ENCODE results near the gene HSPB6. TPM values are rescaled to one million over a fixed set of nuclear protein-coding genes. Genes with fewer than 3 reads are reported as not detected.

The HSPB6 gene
- total RNA-seq, 2 donors from 2014 or later, result 78.6 to 130 TPM

DNA sequence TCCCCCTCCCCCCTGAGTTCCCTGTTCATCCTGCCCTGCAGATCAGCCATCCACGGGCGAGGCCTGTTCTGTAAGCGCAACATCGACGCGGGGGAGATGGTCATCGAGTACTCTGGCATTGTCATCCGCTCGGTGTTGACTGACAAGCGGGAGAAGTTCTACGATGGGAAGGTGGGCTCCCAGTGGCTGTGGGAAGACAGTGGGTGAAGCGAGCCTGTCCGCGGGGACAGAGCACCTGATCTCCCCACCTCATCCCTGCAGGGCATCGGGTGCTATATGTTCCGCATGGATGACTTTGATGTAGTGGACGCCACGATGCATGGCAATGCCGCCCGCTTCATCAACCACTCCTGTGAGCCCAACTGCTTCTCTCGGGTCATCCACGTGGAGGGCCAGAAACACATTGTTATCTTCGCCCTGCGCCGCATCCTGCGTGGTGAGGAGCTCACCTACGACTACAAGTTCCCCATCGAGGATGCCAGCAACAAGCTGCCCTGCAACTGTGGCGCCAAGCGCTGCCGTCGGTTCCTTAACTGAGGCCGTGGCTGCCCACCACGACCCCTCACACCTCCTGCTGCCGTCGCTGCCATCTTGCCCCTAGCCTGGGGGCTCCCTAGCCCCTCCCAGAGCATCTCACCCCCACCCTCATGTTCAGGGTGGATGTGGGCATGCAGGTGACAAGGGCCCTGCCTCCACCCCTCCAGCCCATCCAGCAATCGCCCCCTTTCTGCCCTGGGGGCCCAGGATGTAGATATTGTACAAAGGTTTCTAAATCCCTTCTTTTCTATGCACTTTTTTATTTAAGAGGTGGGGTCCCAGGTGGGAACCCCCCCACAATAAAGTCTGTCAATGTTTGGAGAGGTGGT, 18.6 kb downstream of the HSPB6 start:
- Histone ChIP-seq H3K9me3 (no peaks in the 10 kb centered on the region), H3K4me3 (no peak overlapping the region), H3K27ac (no peak overlapping the region), H3K4me1 (ENCODE audit: control insufficient read depth in 1 of 2, low read depth in 2 of 2) (peaks cover 0 to 15% of the 10 kb centered on the region in 2 donors), H3K36me3 (peaks cover 42% of the 10 kb centered on the region), H3K27me3 (replicated peaks; ENCODE audit: insufficient read depth) (no peaks in the 10 kb centered on the region)
- DNase-seq (ENCODE audit: low spot score) (no peak), ATAC-seq (ENCODE audit: insufficient number of reproducible peaks, low FRiP score, low read depth) (no peak)
- TF ChIP-seq, protein P1, sequence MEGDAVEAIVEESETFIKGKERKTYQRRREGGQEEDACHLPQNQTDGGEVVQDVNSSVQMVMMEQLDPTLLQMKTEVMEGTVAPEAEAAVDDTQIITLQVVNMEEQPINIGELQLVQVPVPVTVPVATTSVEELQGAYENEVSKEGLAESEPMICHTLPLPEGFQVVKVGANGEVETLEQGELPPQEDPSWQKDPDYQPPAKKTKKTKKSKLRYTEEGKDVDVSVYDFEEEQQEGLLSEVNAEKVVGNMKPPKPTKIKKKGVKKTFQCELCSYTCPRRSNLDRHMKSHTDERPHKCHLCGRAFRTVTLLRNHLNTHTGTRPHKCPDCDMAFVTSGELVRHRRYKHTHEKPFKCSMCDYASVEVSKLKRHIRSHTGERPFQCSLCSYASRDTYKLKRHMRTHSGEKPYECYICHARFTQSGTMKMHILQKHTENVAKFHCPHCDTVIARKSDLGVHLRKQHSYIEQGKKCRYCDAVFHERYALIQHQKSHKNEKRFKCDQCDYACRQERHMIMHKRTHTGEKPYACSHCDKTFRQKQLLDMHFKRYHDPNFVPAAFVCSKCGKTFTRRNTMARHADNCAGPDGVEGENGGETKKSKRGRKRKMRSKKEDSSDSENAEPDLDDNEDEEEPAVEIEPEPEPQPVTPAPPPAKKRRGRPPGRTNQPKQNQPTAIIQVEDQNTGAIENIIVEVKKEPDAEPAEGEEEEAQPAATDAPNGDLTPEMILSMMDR (IDR thresholded peaks at IDR 0.05), result no peak

DNA sequence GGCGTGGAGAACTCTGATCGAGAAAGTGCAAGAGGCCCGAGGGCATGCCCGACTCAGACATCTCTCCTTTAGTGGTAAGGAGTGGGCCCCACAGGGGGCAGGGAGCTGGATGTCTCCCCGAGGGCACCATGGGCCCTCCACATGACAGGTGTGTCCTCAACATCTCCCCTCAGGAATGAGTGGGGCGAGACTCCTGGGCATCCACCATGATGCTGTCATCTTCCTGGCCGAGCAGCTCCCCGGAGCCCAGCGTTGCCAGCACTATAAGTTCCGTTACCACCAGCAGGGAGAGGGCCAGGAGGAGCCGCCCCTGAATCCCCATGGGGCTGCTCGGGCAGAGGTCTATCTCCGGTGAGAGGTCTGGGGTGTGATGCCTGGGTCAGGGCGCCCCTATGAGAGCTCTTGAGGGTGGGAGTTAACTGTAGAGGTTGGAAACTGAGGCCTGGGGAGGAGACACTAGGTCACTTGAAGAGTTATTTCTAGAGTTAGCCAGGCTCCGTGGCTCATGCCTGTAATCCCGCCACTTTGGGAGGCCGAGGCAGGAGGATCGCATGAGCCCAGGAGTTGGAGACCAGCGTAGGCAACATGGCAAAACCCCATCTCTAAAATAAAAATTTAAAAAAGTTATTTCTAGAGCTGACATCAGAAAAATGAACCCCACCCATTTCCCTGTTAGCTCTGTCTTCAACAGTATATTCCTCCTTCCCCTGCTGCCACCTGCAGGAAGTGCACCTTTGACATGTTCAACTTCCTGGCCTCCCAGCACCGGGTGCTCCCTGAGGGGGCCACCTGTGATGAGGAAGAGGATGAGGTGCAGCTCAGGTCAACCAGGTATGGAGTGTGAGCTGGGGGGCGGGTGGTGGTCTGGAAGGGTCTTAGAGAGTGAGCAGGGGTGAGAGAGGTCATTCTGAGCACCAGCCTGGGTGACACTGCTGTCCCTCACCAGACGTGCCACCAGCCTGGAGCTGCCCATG, 19.6 kb downstream of the HSPB6 start:
- Histone ChIP-seq H3K9me3 (no peaks in the 10 kb centered on the region), H3K4me3 (no peak overlapping the region), H3K36me3 (peaks cover 43% of the 10 kb centered on the region), H3K27ac (no peak overlapping the region), H3K4me1 (ENCODE audit: control insufficient read depth in 1 of 2, low read depth in 2 of 2) (peaks cover 0 to 15% of the 10 kb centered on the region in 2 donors), H3K27me3 (replicated peaks; ENCODE audit: insufficient read depth) (no peaks in the 10 kb centered on the region)
- ATAC-seq (ENCODE audit: insufficient number of reproducible peaks, low FRiP score, low read depth) (no peak), DNase-seq (ENCODE audit: low spot score) (no peak)
- TF ChIP-seq, protein P1 (IDR thresholded peaks at IDR 0.05), result no peak

DNA sequence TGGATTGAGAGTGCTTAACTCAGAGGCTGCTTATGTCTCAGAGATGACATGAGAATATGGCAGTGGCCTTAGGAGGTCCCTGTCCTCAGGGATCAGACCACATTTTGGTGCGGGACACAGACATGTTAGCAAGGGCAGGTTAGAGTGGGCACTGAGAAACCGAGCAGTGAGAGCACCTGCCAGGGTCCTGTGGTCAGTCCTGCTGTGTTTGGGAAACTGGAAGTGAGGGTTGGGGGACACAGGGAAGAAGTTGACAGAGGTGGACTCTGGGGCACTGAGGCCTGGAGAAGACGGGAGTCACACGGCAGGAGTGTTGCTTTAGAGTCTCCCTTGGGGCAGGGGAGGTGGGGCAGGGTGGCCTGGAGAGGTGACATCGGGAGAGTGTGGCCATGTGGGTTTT, 21.9 kb downstream of the HSPB6 start:
- no peak overlapping the region for H3K4me3 ChIP-seq
- ATAC-seq (ENCODE audit: insufficient number of reproducible peaks, low FRiP score, low read depth) (no peak), DNase-seq (ENCODE audit: low spot score) (no peak)
- peaks cover 0 to 7% of the 10 kb centered on the region in 2 donors for H3K4me1 ChIP-seq (ENCODE audit: control insufficient read depth in 1 of 2, low read depth in 2 of 2)
- no peak overlapping the region for H3K27ac ChIP-seq
- H3K9me3 ChIP-seq, result no peaks in the 10 kb centered on the region
- TF ChIP-seq, protein P1 (IDR thresholded peaks at IDR 0.05), result no peak
- H3K27me3 ChIP-seq (replicated peaks; ENCODE audit: insufficient read depth), result no peaks in the 10 kb centered on the region
- H3K36me3 ChIP-seq, result peaks cover 62% of the 10 kb centered on the region

DNA sequence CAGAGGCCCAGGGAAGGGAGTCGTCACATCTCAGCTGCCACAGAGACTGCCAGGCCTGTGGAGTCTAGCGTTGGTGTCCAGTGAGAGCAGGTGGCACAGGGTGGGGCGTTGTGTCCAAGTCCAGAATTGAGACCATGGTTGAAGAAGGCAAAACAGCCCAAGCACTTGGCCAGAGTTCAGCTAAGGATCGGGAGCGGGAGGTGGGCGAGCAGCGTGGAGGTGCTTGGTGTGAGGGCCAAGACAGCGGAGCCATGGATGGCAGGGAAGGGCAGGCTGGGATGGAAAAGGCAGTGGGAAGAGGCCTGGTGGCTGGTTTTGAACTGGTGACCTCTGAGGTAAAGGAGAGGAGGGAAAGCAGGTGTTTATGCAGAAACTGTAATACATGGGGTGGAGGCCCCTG, 22.6 kb downstream of the HSPB6 start:
- TF ChIP-seq, protein P1 (IDR thresholded peaks at IDR 0.05), result no peak
- ATAC-seq (ENCODE audit: insufficient number of reproducible peaks, low FRiP score, low read depth) (no peak), DNase-seq (ENCODE audit: low spot score) (no peak)
- H3K27me3 ChIP-seq (replicated peaks; ENCODE audit: insufficient read depth), result no peaks in the 10 kb centered on the region
- H3K27ac ChIP-seq, result no peak overlapping the region
- peaks cover 0 to under 1% of the 10 kb centered on the region in 2 donors for H3K4me1 ChIP-seq (ENCODE audit: control insufficient read depth in 1 of 2, low read depth in 2 of 2)
- no peaks in the 10 kb centered on the region for H3K9me3 ChIP-seq
- no peak overlapping the region for H3K4me3 ChIP-seq
- peaks cover 68% of the 10 kb centered on the region for H3K36me3 ChIP-seq

Data from thoracic aorta (tissue), 2 donors.